ENCODE results near the gene PRKCG. TPM values are rescaled to one million over a fixed set of nuclear protein-coding genes. Genes with fewer than 3 reads are reported as not detected.
A peak's percentile ranks its signal among the peaks of the same experiment; 100 is the strongest.

Gene PRKCG
- total RNA-seq, 3 donors from 2014 or later = 0.09 to 0.35 TPM; not detected in 1

GRCh38 chr19:53898166-53898565 lies 16.2 kb downstream of the PRKCG start:
- no peaks in the 10 kb centered on the region for H3K9me3 ChIP-seq
- no peaks in the 10 kb centered on the region for H3K36me3 ChIP-seq (ENCODE audit: low read depth)
- no peak overlapping the region for H3K4me3 ChIP-seq
- ATAC-seq = no peak
- DNase-seq = no peak
- TF ChIP-seq CTCF (IDR thresholded peaks at IDR 0.05) = no peak
- H3K4me1 ChIP-seq (ENCODE audit: low read depth) = no peaks in the 10 kb centered on the region
- intact Hi-C loops (cut with DNase I, micrococcal nuclease) = no loop called here

- DNase-seq (no peak), ATAC-seq (no peak)
- Histone ChIP-seq H3K9me3 (no peaks in the 10 kb centered on the region), H3K4me1 (ENCODE audit: low read depth) (no peaks in the 10 kb centered on the region), H3K4me3 (no peak overlapping the region), H3K36me3 (ENCODE audit: low read depth) (no peaks in the 10 kb centered on the region)
- intact Hi-C loops (cut with DNase I, micrococcal nuclease) = no loop called here
- TF ChIP-seq CTCF (IDR thresholded peaks at IDR 0.05) = no peak
Observed at GRCh38 chr19:53898636-53899341, 16.8 kb downstream of the PRKCG start.

GRCh38 chr19:53900191-53900860 lies 18.3 kb downstream of the PRKCG start:
- intact Hi-C loops (cut with DNase I, micrococcal nuclease) = no loop called here
- TF ChIP-seq CTCF (IDR thresholded peaks at IDR 0.05) = no peak

DNA sequence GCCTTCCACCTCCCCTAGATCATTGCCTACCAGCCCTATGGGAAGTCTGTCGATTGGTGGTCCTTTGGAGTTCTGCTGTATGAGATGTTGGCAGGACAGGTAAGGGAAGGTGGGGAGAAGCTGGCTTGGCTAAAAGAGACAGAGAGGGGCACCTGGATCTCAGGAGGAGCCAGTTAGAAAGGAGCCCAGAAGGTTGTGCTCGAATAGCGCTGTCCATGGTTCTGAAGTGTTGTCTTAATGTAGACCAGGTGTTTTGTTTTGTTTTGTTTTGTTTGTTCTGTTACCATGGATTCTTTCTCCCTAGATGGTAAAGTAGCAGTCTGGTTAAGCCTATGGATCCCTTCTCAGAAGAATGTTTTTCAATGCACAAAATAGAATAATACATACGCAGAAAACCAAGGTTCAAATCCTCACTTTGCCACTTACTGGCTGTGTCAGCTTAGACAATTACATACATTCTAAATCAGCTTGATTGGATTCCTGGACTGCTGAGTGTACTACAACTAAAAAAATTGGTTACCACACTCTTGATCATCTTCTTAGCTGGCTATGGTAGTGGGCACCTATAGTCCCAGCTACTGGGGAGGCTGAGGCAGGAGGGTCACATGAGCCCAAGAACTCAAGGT lies 21.2 kb downstream of the PRKCG start:
- ATAC-seq = peak; percentile 66

More at GRCh38 chr19:53900191-53900860, 18.3 kb downstream of the PRKCG start:
- Histone ChIP-seq H3K36me3 (ENCODE audit: low read depth) (no peaks in the 10 kb centered on the region), H3K4me3 (no peak overlapping the region), H3K4me1 (ENCODE audit: low read depth) (no peaks in the 10 kb centered on the region), H3K9me3 (no peaks in the 10 kb centered on the region)
- DNase-seq (no peak), ATAC-seq (no peak)

DNA sequence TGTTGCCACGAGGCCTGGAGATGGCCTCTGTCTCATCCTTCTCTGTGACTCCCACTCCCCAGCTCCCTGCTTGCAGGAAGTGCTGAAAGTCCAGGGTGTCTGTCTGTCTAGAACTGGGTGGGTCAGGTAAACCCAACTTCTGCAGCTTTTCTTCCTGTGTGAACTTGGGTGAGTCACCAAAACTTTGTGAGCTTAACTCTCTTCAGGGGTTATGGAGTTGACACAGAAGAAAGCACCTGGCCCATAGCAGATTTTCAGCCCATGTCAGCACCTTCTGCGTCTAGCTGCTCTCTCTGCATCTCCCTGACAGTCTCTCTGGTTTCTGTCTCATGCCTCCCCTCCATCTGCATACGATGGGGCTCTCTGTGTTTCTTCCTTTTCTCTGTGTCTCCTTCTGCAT lies 22.9 kb downstream of the PRKCG start:
- no peak for TF ChIP-seq CTCF (IDR thresholded peaks at IDR 0.05)

More for the DNA sequence above, 21.2 kb downstream of the PRKCG start:
- Histone ChIP-seq H3K9me3 (no peaks in the 10 kb centered on the region), H3K4me3 (no peak overlapping the region), H3K36me3 (ENCODE audit: low read depth) (no peaks in the 10 kb centered on the region), H3K4me1 (ENCODE audit: low read depth) (no peaks in the 10 kb centered on the region)
- peak in 1 of 3 donors; percentile 72 for DNase-seq
- intact Hi-C loops (cut with DNase I, micrococcal nuclease) = no loop called here
- no peak for TF ChIP-seq CTCF (IDR thresholded peaks at IDR 0.05)

More for the DNA sequence above, 22.9 kb downstream of the PRKCG start:
- H3K9me3 ChIP-seq = no peaks in the 10 kb centered on the region
- peaks cover 2% of the 10 kb centered on the region for H3K4me1 ChIP-seq (ENCODE audit: low read depth)
- H3K4me3 ChIP-seq = no peak overlapping the region
- no peak for DNase-seq
- no peaks in the 10 kb centered on the region for H3K36me3 ChIP-seq (ENCODE audit: low read depth)
- intact Hi-C loops (cut with DNase I, micrococcal nuclease) = no loop called here
- no peak for ATAC-seq

Measured in mucosa of descending colon (tissue), 3 donors.